GM19351 (cell line): ENCODE results near the gene GLOD4.
"Not testable (repeated sequence)": the region's sequence is repeated elsewhere in the genome, so short reads cannot be mapped to it uniquely, and the experiment has no call there.

Experiments
- ATAC-seq: cut with Tn5 transposase; IDR thresholded peaks from one replicate; pipeline ENCODE4 v1.9.1; 2021; ENCODE audit warnings: mild to moderate bottlenecking, moderate library complexity; ENCODE audit not compliant: unreplicated experiment

The GLOD4 gene

GRCh38 chr17:781805-782731 lies at the start of gene GLOD4, which contains the start of gene MRM3:
TSS of gene GLOD4 (minus strand) at chr17:782280. CDS start at chr17:782255, 25 bp downstream.
TSS of gene MRM3 (plus strand) at chr17:782353. CDS start at chr17:782379, 26 bp downstream.
- peak; percentile 91 for ATAC-seq

GRCh38 chr17:830950-831349 lies 48.9 kb upstream of the GLOD4 start:
- ATAC-seq: no peak

- no peak for ATAC-seq
Measured at GRCh38 chr17:830381-830780, 48.3 kb upstream of the GLOD4 start.

- not testable (repeated sequence) for ATAC-seq
Measured at GRCh38 chr17:829614-830013, 47.5 kb upstream of the GLOD4 start.

- no peak for ATAC-seq
Measured at GRCh38 chr17:828761-829160, 46.7 kb upstream of the GLOD4 start.

- ATAC-seq: no peak
Measured at GRCh38 chr17:826778-827177, 44.7 kb upstream of the GLOD4 start.

- no peak for ATAC-seq
Measured at GRCh38 chr17:825216-825615, 43.1 kb upstream of the GLOD4 start.

GRCh38 chr17:824378-824777 lies 42.3 kb upstream of the GLOD4 start:
- no peak for ATAC-seq

- ATAC-seq: no peak
Measured at GRCh38 chr17:823501-823902, 41.4 kb upstream of the GLOD4 start.

- no peak for ATAC-seq
Measured at GRCh38 chr17:819251-819650, 37.2 kb upstream of the GLOD4 start.

GRCh38 chr17:814371-814770 lies 32.3 kb upstream of the GLOD4 start:
- ATAC-seq: no peak

GRCh38 chr17:812638-813204 lies 30.6 kb upstream of the GLOD4 start:
- ATAC-seq: no peak

GRCh38 chr17:811051-811784 lies 29.1 kb upstream of the GLOD4 start:
- no peak for ATAC-seq

- ATAC-seq: no peak
Measured at GRCh38 chr17:807523-808294, 25.6 kb upstream of the GLOD4 start.

- ATAC-seq: no peak
Measured at GRCh38 chr17:806781-807522, 24.9 kb upstream of the GLOD4 start.

- no peak for ATAC-seq
Measured at GRCh38 chr17:806346-806745, 24.3 kb upstream of the GLOD4 start.

- ATAC-seq: not testable (repeated sequence)
Measured at GRCh38 chr17:805886-806285, 23.8 kb upstream of the GLOD4 start.

GRCh38 chr17:804541-805435 lies 22.7 kb upstream of the GLOD4 start:
- no peak for ATAC-seq
